Lower leg skin (tissue), 3 donors: ENCODE data around the gene IL1RAPL1.

Source experiments
- POLR2A ChIP-seq, 2 donors: fragments of 450-650 bp; IDR thresholded peaks; one replicate each; pipeline ENCODE4 v1.6.1; 2016 to 2017; ENCODE audit warnings: antibody characterized with exemption in 2 of 2, mild to moderate bottlenecking in 1 of 2, moderate library complexity in 1 of 2
- TF ChIP-seq, protein P1 (sequence below), 3 donors: fragments of 450-650 bp; IDR thresholded peaks; one replicate each; pipeline ENCODE4 v1.5.1; 2016; ENCODE audit warnings: antibody characterized with exemption in 3 of 3, mild to moderate bottlenecking in 3 of 3, moderate library complexity in 2 of 3

DNA sequence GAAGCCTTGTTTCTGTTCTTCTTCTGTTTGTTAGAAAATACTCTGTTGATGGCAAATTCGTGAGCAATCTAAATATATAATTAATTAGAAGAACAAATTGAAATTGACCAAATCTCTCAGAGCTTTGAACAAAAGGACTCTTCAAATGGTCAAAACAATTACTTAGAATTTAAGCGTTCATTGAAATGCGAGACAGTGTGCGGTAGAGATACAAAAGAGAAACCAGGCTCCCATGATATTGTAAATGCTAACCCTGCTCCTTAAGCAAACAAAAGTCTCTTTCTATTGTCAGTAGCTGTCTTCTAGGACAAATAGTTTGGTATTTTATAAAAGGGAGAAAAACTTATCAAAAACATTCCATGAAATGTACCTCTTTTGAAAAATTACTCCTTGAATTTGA is 1174.8 kb downstream of the IL1RAPL1 start:
- TF ChIP-seq, protein P1, sequence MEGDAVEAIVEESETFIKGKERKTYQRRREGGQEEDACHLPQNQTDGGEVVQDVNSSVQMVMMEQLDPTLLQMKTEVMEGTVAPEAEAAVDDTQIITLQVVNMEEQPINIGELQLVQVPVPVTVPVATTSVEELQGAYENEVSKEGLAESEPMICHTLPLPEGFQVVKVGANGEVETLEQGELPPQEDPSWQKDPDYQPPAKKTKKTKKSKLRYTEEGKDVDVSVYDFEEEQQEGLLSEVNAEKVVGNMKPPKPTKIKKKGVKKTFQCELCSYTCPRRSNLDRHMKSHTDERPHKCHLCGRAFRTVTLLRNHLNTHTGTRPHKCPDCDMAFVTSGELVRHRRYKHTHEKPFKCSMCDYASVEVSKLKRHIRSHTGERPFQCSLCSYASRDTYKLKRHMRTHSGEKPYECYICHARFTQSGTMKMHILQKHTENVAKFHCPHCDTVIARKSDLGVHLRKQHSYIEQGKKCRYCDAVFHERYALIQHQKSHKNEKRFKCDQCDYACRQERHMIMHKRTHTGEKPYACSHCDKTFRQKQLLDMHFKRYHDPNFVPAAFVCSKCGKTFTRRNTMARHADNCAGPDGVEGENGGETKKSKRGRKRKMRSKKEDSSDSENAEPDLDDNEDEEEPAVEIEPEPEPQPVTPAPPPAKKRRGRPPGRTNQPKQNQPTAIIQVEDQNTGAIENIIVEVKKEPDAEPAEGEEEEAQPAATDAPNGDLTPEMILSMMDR (IDR thresholded peaks at IDR 0.05) = no peak
- TF ChIP-seq POLR2A (IDR thresholded peaks at IDR 0.05) = no peak
